GM19099 (cell line): ENCODE results near the gene NKAPD1.
A peak's percentile ranks its signal among the peaks of the same experiment; 100 is the strongest.

Source experiments
- POLR2A ChIP-seq: IDR thresholded peaks from 3 replicates; pipeline ENCODE4 v1.6.1; 2011; ENCODE audit warnings: low read depth; ENCODE audit not compliant: insufficient read length; ENCODE audit errors: extremely low read depth

Gene NKAPD1

GRCh38 chr11:112073941-112074811 lies at the start of gene NKAPD1, which contains the start of gene PIH1D2:
TSS of gene NKAPD1 (plus strand) at chr11:112074299. CDS start at chr11:112075575, 1,276 bp downstream.
TSS of gene PIH1D2 (minus strand) at chr11:112074017. CDS start at chr11:112073174, 843 bp downstream.
- peak; percentile 63 for TF ChIP-seq POLR2A

GRCh38 chr11:112024773-112025678 lies 49.1 kb upstream of the NKAPD1 start, which contains the start of gene DLAT:
TSS of gene DLAT (plus strand) at chr11:112025408. CDS start at chr11:112025473, 65 bp downstream.
- TF ChIP-seq POLR2A = peak; percentile 79

GRCh38 chr11:112025707-112026106 lies 48.4 kb upstream of the NKAPD1 start:
- TF ChIP-seq POLR2A = no peak

- no peak for TF ChIP-seq POLR2A
Observed at GRCh38 chr11:112029460-112029859, 44.6 kb upstream of the NKAPD1 start.

GRCh38 chr11:112033902-112034301 lies 40.2 kb upstream of the NKAPD1 start:
- no peak for TF ChIP-seq POLR2A

GRCh38 chr11:112037527-112037926 lies 36.6 kb upstream of the NKAPD1 start:
- TF ChIP-seq POLR2A = no peak

- TF ChIP-seq POLR2A = no peak
Observed at GRCh38 chr11:112042161-112042960, 31.7 kb upstream of the NKAPD1 start.

- TF ChIP-seq POLR2A = no peak
Observed at GRCh38 chr11:112042961-112043304, 31.2 kb upstream of the NKAPD1 start.

GRCh38 chr11:112044961-112045360 lies 29.1 kb upstream of the NKAPD1 start:
- no peak for TF ChIP-seq POLR2A

- no peak for TF ChIP-seq POLR2A
Observed at GRCh38 chr11:112049777-112050176, 24.3 kb upstream of the NKAPD1 start.

GRCh38 chr11:112050721-112051120 lies 23.4 kb upstream of the NKAPD1 start:
- TF ChIP-seq POLR2A = no peak

GRCh38 chr11:112051768-112052167 lies 22.3 kb upstream of the NKAPD1 start:
- no peak for TF ChIP-seq POLR2A

GRCh38 chr11:112057170-112057569 lies 16.9 kb upstream of the NKAPD1 start:
- TF ChIP-seq POLR2A = no peak

- TF ChIP-seq POLR2A = no peak
Observed at GRCh38 chr11:112058103-112058502, 16.0 kb upstream of the NKAPD1 start.

GRCh38 chr11:112062923-112063322 lies 11.2 kb upstream of the NKAPD1 start:
- no peak for TF ChIP-seq POLR2A
